ENCODE data around the gene F8. TPM values are rescaled to one million over a fixed set of nuclear protein-coding genes. Genes with fewer than 3 reads are reported as not detected.

Gene F8
- total and polyA plus RNA-seq, 9 of the 15 experiments (the other 6 are each of a cell fraction or from before 2014, with no cell fraction given): 0.41 to 3.8 (median 0.91) TPM

DNA sequence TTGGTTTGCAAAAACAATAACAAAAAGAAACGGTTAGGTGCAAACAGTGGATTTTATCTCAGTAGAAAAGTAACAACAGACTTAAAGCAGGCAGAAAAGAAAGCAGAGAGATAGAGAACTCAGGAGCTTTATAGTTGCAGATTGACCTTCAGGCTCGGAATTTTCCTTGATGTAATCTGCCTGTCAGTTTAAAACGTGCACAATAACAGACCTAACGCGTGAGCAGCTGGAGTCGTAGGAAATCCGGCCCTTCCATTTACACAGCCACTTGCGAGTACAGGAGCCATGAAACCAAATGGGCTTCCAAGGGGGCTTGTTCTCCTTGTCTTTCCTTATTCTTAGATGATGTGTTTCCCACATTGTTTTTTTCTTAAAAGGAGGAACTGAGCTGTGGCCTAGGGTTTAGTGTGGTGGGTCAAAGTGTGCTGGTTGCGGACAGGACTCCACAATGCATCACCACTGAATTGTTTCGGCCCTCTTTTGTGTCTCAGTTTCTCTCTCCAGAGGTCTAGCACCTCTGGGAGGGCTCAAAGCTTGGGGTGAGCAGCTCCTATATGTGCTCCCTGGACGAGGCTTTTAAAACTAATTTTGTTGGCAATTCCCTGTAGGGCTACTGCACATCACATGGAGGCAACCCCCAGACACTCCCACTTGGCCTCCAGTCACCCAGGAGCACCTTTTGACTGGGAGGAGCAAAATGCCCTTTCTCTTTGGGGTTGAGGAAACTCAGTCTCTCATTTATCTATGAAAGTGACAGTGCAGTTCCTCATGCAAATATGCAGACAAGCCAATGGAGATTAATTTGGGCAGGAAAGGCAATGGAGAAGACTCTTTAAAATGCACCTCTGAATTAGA, 203.4 kb downstream of the F8 start (continued):
- TF ChIP-seq, protein P1, sequence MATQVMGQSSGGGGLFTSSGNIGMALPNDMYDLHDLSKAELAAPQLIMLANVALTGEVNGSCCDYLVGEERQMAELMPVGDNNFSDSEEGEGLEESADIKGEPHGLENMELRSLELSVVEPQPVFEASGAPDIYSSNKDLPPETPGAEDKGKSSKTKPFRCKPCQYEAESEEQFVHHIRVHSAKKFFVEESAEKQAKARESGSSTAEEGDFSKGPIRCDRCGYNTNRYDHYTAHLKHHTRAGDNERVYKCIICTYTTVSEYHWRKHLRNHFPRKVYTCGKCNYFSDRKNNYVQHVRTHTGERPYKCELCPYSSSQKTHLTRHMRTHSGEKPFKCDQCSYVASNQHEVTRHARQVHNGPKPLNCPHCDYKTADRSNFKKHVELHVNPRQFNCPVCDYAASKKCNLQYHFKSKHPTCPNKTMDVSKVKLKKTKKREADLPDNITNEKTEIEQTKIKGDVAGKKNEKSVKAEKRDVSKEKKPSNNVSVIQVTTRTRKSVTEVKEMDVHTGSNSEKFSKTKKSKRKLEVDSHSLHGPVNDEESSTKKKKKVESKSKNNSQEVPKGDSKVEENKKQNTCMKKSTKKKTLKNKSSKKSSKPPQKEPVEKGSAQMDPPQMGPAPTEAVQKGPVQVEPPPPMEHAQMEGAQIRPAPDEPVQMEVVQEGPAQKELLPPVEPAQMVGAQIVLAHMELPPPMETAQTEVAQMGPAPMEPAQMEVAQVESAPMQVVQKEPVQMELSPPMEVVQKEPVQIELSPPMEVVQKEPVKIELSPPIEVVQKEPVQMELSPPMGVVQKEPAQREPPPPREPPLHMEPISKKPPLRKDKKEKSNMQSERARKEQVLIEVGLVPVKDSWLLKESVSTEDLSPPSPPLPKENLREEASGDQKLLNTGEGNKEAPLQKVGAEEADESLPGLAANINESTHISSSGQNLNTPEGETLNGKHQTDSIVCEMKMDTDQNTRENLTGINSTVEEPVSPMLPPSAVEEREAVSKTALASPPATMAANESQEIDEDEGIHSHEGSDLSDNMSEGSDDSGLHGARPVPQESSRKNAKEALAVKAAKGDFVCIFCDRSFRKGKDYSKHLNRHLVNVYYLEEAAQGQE (IDR thresholded peaks at IDR 0.05; ENCODE audit: borderline replicate concordance): no peak; the same call in 1 of the 2 replicates
- TF ChIP-seq, protein P1 (CRISPR knock-in tag; IDR thresholded peaks at IDR 0.05; ENCODE audit: low read depth): no peak
- TF ChIP-seq BRD4 (IDR thresholded peaks at IDR 0.05) (no peak), SIN3A (IDR thresholded peaks at IDR 0.05; ENCODE audit: borderline replicate concordance in 2 of 2, control insufficient read depth in 1 of 2, low read depth in 2 of 2, low read length in 2 of 2) (0 out of 4 replicates have a peak, but pooled peaks of 1 of the 2 experiments have one; percentile 30), ZNF778 (CRISPR knock-in tag; IDR thresholded peaks at IDR 0.05) (no peak), SOX6 (IDR thresholded peaks at IDR 0.05) (peak; percentile 21; the same call in 1 of the 2 replicates), ELF2 (CRISPR knock-in tag; IDR thresholded peaks at IDR 0.05) (no peak), BACH1 (tag; IDR thresholded peaks at IDR 0.05) (no peak)
- TF ChIP-seq, protein P2, sequence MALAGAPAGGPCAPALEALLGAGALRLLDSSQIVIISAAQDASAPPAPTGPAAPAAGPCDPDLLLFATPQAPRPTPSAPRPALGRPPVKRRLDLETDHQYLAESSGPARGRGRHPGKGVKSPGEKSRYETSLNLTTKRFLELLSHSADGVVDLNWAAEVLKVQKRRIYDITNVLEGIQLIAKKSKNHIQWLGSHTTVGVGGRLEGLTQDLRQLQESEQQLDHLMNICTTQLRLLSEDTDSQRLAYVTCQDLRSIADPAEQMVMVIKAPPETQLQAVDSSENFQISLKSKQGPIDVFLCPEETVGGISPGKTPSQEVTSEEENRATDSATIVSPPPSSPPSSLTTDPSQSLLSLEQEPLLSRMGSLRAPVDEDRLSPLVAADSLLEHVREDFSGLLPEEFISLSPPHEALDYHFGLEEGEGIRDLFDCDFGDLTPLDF (CRISPR knock-in tag; IDR thresholded peaks at IDR 0.05): no peak

Data from K562 (cell line).